Suprapubic skin (tissue), 4 donors: Measurements from ENCODE around the gene SLC12A5. TPM values are rescaled to one million over a fixed set of nuclear protein-coding genes. Genes with fewer than 3 reads are reported as not detected.

Experiments used
- DNase-seq, 2 donors: peaks; one replicate each; pipeline ENCODE4 v3.0.0-alpha.2; 2019; ENCODE audit warnings: low spot score in 2 of 2
- H3K27ac ChIP-seq: fragments of 200-600 bp; sonication (generic); one replicate; pipeline ENCODE4 v1.5.1; 2019
- H3K27me3 ChIP-seq: fragments of 200-600 bp; sonication (generic); one replicate; pipeline ENCODE4 v1.5.1; 2019
- H3K36me3 ChIP-seq: fragments of 200-600 bp; sonication (generic); one replicate; pipeline ENCODE4 v1.5.1; 2019
- H3K4me1 ChIP-seq: fragments of 200-600 bp; sonication (generic); one replicate; pipeline ENCODE4 v1.5.1; 2019
- H3K4me3 ChIP-seq: fragments of 200-600 bp; sonication (generic); one replicate; pipeline ENCODE4 v1.5.1; 2019; ENCODE audit warnings: mild to moderate bottlenecking
- H3K9me3 ChIP-seq: fragments of 200-600 bp; sonication (generic); one replicate; pipeline ENCODE4 v1.5.1; 2019
- EP300 ChIP-seq: sonication (generic); formaldehyde crosslinking; IDR thresholded peaks from one replicate; pipeline ENCODE4 v1.6.1; 2017; ENCODE audit warnings: antibody characterized with exemption
- POLR2A ChIP-seq, 2 donors: fragments of 450-650 bp; IDR thresholded peaks; one replicate each; pipeline ENCODE4 v1.6.1; 2017; ENCODE audit warnings: antibody characterized with exemption in 2 of 2, mild to moderate bottlenecking in 2 of 2, moderate library complexity in 2 of 2
- POLR2AphosphoS5 ChIP-seq, 3 donors: sonication (generic); formaldehyde crosslinking; IDR thresholded peaks; one replicate each; pipeline ENCODE4 v1.6.1; 2017; ENCODE audit warnings: antibody characterized with exemption in 3 of 3
- WGBS: methylation state at CpG from one replicate; pipeline ENCODE4 v1.1.5; 2018; 5-methylcytosine and 5-hydroxymethylcytosine counted together
- total RNA-seq, 4 donors: library from RNA; depleted of rRNA; stranded (reverse); fragments of >200 nt; gene quantifications; one replicate each; pipeline ENCODE4 v1.1.0, GENCODE V29; 2016
- TF ChIP-seq, protein P1 (sequence below), 2 donors: fragments of 200-600 bp in 1 of 2; fragments of 450-650 bp in 1 of 2; sonication (generic) in 1 of 2; IDR thresholded peaks; one replicate each; pipeline ENCODE4 v1.5.1; 2016 to 2019; ENCODE audit warnings: antibody characterized with exemption in 2 of 2, mild to moderate bottlenecking in 1 of 2, moderate library complexity in 1 of 2

The SLC12A5 gene
- total RNA-seq, 4 donors from 2014 or later, result 0.40 TPM; not detected in 3

DNA sequence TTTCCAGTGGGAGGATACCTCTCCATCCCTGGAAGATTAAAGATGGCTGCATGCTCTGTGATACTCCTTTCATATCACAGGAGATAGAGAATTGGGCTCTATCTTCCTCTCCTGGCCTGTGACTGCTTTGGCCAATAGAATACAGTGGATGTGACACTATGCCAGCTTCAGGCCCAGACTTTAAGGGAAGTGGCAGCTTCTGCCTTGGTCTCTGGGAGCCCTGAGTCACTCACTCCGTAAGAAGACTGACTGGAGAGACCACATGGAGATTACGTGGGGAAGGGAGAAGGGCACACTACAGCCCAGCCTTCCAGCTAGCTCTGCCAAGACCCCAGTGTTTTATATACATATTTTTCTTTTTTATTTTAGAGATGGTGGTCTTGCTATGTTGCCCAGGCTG is 30.7 kb upstream of the SLC12A5 start:
- Histone ChIP-seq H3K36me3 (no peaks in the 10 kb centered on the region), H3K27me3 (peaks cover 20% of the 10 kb centered on the region), H3K27ac (no peak overlapping the region), H3K4me3 (no peak overlapping the region), H3K9me3 (no peaks in the 10 kb centered on the region), H3K4me1 (peaks cover 40% of the 10 kb centered on the region)
- TF ChIP-seq EP300 (no peak), POLR2AphosphoS5 (IDR thresholded peaks at IDR 0.05) (no peak), POLR2A (IDR thresholded peaks at IDR 0.05) (no peak)
- TF ChIP-seq, protein P1, sequence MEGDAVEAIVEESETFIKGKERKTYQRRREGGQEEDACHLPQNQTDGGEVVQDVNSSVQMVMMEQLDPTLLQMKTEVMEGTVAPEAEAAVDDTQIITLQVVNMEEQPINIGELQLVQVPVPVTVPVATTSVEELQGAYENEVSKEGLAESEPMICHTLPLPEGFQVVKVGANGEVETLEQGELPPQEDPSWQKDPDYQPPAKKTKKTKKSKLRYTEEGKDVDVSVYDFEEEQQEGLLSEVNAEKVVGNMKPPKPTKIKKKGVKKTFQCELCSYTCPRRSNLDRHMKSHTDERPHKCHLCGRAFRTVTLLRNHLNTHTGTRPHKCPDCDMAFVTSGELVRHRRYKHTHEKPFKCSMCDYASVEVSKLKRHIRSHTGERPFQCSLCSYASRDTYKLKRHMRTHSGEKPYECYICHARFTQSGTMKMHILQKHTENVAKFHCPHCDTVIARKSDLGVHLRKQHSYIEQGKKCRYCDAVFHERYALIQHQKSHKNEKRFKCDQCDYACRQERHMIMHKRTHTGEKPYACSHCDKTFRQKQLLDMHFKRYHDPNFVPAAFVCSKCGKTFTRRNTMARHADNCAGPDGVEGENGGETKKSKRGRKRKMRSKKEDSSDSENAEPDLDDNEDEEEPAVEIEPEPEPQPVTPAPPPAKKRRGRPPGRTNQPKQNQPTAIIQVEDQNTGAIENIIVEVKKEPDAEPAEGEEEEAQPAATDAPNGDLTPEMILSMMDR (IDR thresholded peaks at IDR 0.05), result no peak
- WGBS, result 40% methylated on average over 2 of the region's 2 CpGs
- DNase-seq, result no peak

DNA sequence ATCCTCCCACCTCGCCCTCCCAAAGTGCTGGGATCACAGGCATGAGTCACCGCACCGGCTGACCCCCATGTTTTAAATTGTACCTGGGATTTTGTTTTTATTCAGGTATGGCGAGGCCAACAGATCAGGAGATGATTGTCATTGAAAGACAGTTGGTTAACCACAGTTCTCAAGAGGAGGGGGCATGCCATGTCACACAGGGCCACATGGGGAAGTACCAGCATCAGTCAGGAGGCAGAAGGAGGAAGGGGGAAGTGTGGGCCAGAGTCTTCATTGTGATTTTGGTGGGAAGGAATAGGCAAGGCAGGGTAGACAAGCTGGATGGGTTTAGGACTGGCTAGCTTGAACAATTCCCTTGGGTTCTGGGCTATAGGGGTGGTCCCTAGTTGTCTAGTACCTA is 30.3 kb upstream of the SLC12A5 start:
- no peaks in the 10 kb centered on the region for H3K36me3 ChIP-seq
- H3K27me3 ChIP-seq, result peaks cover 20% of the 10 kb centered on the region
- no peaks in the 10 kb centered on the region for H3K9me3 ChIP-seq
- peaks cover 39% of the 10 kb centered on the region for H3K4me1 ChIP-seq
- 79% methylated on average over 4 of the region's 4 CpGs for WGBS
- no peak overlapping the region for H3K27ac ChIP-seq
- H3K4me3 ChIP-seq, result no peak overlapping the region
- no peak for DNase-seq
- TF ChIP-seq POLR2AphosphoS5 (IDR thresholded peaks at IDR 0.05), result no peak
- TF ChIP-seq, protein P1 (IDR thresholded peaks at IDR 0.05), result no peak
- TF ChIP-seq POLR2A (IDR thresholded peaks at IDR 0.05), result no peak
- no peak for TF ChIP-seq EP300

DNA sequence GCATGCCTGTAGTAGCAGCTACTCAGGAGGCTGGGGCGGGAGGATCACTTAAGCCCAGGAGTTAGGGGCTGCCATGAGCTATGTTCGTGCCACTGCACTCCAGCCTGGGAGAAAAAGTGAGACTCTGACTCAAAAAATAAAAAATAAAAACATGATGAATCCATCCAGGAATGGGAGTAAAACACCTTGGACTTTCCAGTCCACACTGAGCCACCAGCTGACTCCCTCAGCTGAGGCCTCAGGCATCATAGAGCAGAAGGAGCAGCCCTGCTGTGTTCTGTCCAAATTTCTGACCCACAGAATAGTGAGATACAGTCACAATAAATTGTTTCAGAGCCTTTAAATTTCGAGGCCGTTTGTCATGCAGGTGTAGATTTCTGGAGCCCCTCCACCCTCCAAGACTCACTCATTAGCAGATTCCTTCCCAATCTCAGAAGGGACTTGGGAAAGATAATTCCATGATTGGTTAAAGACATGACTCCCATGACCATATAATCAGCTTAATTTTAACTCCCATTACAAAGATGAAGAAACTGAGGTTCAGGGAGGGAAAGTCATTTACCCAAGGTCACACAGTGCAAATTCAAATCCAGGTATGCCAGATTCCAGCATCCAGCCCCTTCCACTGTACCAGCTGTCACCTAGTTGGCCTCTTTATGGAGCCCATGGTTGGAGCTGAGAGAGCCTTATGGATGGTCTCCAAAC is 29.3 kb upstream of the SLC12A5 start:
- H3K4me1 ChIP-seq, result peaks cover 34% of the 10 kb centered on the region
- no peak for TF ChIP-seq EP300
- no peak for TF ChIP-seq POLR2AphosphoS5 (IDR thresholded peaks at IDR 0.05)
- TF ChIP-seq, protein P1 (IDR thresholded peaks at IDR 0.05), result no peak
- no peak for TF ChIP-seq POLR2A (IDR thresholded peaks at IDR 0.05)
- no peaks in the 10 kb centered on the region for H3K9me3 ChIP-seq
- H3K36me3 ChIP-seq, result no peaks in the 10 kb centered on the region
- no peak overlapping the region for H3K4me3 ChIP-seq
- DNase-seq, result no peak
- no peak overlapping the region for H3K27ac ChIP-seq
- 85% methylated on average over 4 of the region's 4 CpGs for WGBS
- peaks cover 20% of the 10 kb centered on the region for H3K27me3 ChIP-seq

DNA sequence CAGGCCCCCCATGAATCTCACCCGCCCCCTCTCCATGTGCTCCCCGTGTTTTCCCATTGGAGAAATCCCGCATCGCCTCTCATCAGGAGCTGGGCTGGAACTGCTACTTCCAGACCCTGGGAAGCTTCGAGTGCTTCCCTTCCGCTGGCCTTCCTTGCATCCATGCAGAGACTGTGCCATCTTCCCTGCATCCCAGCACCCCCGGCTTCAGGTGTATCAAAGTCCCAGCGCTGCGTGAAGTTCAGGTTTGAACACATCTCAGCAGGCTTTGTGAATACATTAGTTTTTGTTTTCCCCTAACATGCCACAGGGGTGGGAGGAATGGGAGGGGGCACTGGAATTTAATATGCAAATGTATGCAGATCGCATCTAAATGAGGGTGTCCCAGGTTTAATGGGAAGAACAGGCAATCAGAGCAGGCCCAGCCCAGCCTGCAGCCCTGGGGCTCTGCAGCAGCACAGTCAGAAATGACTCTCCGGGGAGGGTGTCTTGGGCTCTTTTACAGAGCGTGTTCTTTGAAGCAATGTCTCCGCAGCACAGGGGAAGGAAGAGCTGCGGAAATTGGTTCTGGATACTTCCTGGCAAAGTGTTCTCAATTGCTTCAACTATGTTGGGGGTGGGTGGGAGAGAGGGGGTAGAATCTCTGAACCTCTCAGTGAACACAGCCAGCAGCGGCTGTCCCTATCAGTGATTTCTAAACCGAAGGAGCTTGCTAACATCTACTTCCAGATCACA is 28.6 kb upstream of the SLC12A5 start:
- TF ChIP-seq EP300 (no peak), POLR2AphosphoS5 (IDR thresholded peaks at IDR 0.05) (no peak), POLR2A (IDR thresholded peaks at IDR 0.05) (no peak)
- TF ChIP-seq, protein P1 (IDR thresholded peaks at IDR 0.05), result no peak
- peaks cover 20% of the 10 kb centered on the region for H3K27me3 ChIP-seq
- DNase-seq, result no peak
- peaks cover 27% of the 10 kb centered on the region for H3K4me1 ChIP-seq
- no peaks in the 10 kb centered on the region for H3K36me3 ChIP-seq
- no peak overlapping the region for H3K4me3 ChIP-seq
- no peak overlapping the region for H3K27ac ChIP-seq
- 45% methylated on average over 16 of the region's 16 CpGs for WGBS
- H3K9me3 ChIP-seq, result no peaks in the 10 kb centered on the region

DNA sequence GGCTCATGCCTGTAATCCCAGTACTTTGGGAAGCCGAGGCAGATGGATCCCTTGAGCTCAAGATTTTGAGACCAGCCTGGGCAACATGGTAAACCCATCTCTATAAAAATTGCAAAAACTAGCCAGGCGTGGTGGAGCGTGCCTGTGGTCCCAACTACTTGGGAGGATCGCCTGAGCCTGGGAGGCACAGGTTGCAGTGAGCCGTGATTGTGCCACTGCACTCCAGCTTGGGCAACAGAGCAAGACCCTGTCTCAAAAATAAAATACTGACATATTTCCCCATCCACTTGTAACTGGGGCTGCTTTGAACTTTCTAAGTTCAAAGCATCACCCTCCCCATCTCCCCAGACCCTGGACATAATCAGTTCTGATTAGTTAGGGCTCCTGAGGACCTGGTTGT is 27.5 kb upstream of the SLC12A5 start:
- TF ChIP-seq EP300 (no peak), POLR2A (IDR thresholded peaks at IDR 0.05) (no peak), POLR2AphosphoS5 (IDR thresholded peaks at IDR 0.05) (no peak)
- TF ChIP-seq, protein P1 (IDR thresholded peaks at IDR 0.05), result no peak
- Histone ChIP-seq H3K9me3 (no peaks in the 10 kb centered on the region), H3K27ac (no peak overlapping the region), H3K4me1 (peaks cover 27% of the 10 kb centered on the region), H3K36me3 (no peaks in the 10 kb centered on the region), H3K4me3 (no peak overlapping the region), H3K27me3 (peaks cover 25% of the 10 kb centered on the region)
- DNase-seq, result no peak
- WGBS, result 91% methylated on average over 5 of the region's 5 CpGs
